Myocyte (in vitro differentiated cells): Measurements from ENCODE around the gene PRM2. TPM values are rescaled to one million over a fixed set of nuclear protein-coding genes. Genes with fewer than 3 reads are reported as not detected.

ENCODE experiments used
- DNase-seq: peaks from one replicate; pipeline ENCODE4 v3.0.0-alpha.2; 2012; ENCODE audit warnings: low read depth
- polyA plus RNA-seq: library from polyadenylated mRNA; unstranded; fragments of >200 nt; gene quantifications from one replicate; pipeline ENCODE4 v1.2.1, GENCODE V29; 2012; ENCODE audit warnings: missing spikeins
- total RNA-seq: library from RNA; depleted of rRNA; stranded (reverse); fragments of >200 nt; gene quantifications from 2 replicates; pipeline ENCODE4 v1.2.3, GENCODE V29; 2014

PRM2 gene
- total RNA-seq, result not detected in 2 replicates
- not detected for polyA plus RNA-seq

- no peak for DNase-seq
These were observed at the start of gene PRM2 for GRCh38 chr16:11276143-11276895. PRM2 (minus strand) TSS chr16:11276480; CDS start chr16:11276370, 110 bp downstream.

- DNase-seq, result no peak
These were observed 49.3 kb upstream of the PRM2 start for GRCh38 chr16:11325404-11326083.

- no peak for DNase-seq
These were observed 47.5 kb upstream of the PRM2 start for GRCh38 chr16:11323551-11324336.

- DNase-seq, result no peak
These were observed 46.5 kb upstream of the PRM2 start for GRCh38 chr16:11322823-11323222.

GRCh38 chr16:11321662-11322061 is 45.4 kb upstream of the PRM2 start:
- DNase-seq, result no peak

GRCh38 chr16:11320170-11320569 is 43.9 kb upstream of the PRM2 start:
- no peak for DNase-seq

GRCh38 chr16:11319529-11320146 is 43.4 kb upstream of the PRM2 start:
- DNase-seq, result peak; percentile 30

GRCh38 chr16:11318817-11319216 is 42.5 kb upstream of the PRM2 start:
- DNase-seq, result no peak

- DNase-seq, result no peak
These were observed 40.2 kb upstream of the PRM2 start for GRCh38 chr16:11316331-11317015.

GRCh38 chr16:11315510-11315909 is 39.2 kb upstream of the PRM2 start:
- no peak for DNase-seq

GRCh38 chr16:11314309-11314894 is 38.1 kb upstream of the PRM2 start:
- no peak for DNase-seq

GRCh38 chr16:11313493-11314308 is 37.4 kb upstream of the PRM2 start:
- DNase-seq, result no peak

- no peak for DNase-seq
These were observed 36.6 kb upstream of the PRM2 start for GRCh38 chr16:11312718-11313492.

- DNase-seq, result no peak
These were observed 34.8 kb upstream of the PRM2 start for GRCh38 chr16:11310997-11311561.

GRCh38 chr16:11310634-11310977 is 34.3 kb upstream of the PRM2 start:
- DNase-seq, result no peak

- no peak for DNase-seq
These were observed 33.8 kb upstream of the PRM2 start for GRCh38 chr16:11309895-11310633.

- no peak for DNase-seq
These were observed 32.4 kb upstream of the PRM2 start for GRCh38 chr16:11308493-11309283.
